Common myeloid progenitor, CD34-positive (primary cell): Measurements from ENCODE around the gene KCNMA1.

Experiments
- CTCF ChIA-PET: fragments of 350-600 bp; sonication (Branson Sonifier 250); formaldehyde crosslinking; loops from one replicate; lab custom pipeline; 2021; ENCODE audit warnings: antibody characterized with exemption; lab: Charles Lee
- POLR2A ChIA-PET: fragments of 350-600 bp; sonication (Branson Sonifier 250); formaldehyde crosslinking; loops from one replicate; lab custom pipeline; 2021; ENCODE audit warnings: antibody characterized with exemption; lab: Charles Lee
- DNase-seq, 3 donors: peaks; one replicate each; pipeline versions ENCODE4 v3.0.0 to v3.0.0-alpha.2; 2013
- H3K27ac ChIP-seq, 2 experiments: 1 replicate in 1 of 2; 2 replicates in 1 of 2; pipeline ENCODE4 v1.7.0; 2013; ENCODE audit warnings: inconsistent platforms in 2 of 2, low read length in 2 of 2, mild to moderate bottlenecking in 2 of 2, low read depth in 1 of 2, moderate library complexity in 1 of 2; ENCODE audit not compliant: severe bottlenecking in 2 of 2, insufficient read depth in 1 of 2, poor library complexity in 1 of 2
- H3K27me3 ChIP-seq, 5 experiments: replicated peaks in 2 of 5; 1 replicate in 3 of 5; 2 replicates in 2 of 5; pipeline versions ENCODE4 v1.6.1 to v1.7.0; 2013; ENCODE audit warnings: low read length in 4 of 5, mild to moderate bottlenecking in 2 of 5, moderate library complexity in 2 of 5, inconsistent platforms in 1 of 5; ENCODE audit not compliant: insufficient read depth in 5 of 5, control insufficient read depth in 4 of 5
- H3K36me3 ChIP-seq, 4 experiments: 1 replicate in 2 of 4; 2 replicates in 2 of 4; pipeline versions ENCODE4 v1.6.1 to v1.7.0; 2013; ENCODE audit warnings: low read length in 3 of 4, control low read depth in 1 of 4, mild to moderate bottlenecking in 1 of 4; ENCODE audit not compliant: control insufficient read depth in 4 of 4, insufficient read depth in 4 of 4
- H3K4me1 ChIP-seq, 4 experiments: 1 replicate in 3 of 4; 2 replicates in 1 of 4; pipeline versions ENCODE4 v1.6.1 to v1.7.1; 2013; ENCODE audit warnings: low read length in 3 of 4, mild to moderate bottlenecking in 3 of 4, control low read depth in 1 of 4, inconsistent platforms in 1 of 4, moderate library complexity in 1 of 4; ENCODE audit not compliant: control insufficient read depth in 4 of 4, insufficient read depth in 4 of 4; ENCODE audit errors: control extremely low read depth in 1 of 4
- H3K4me3 ChIP-seq, 7 experiments: 1 replicate in 4 of 7; 2 replicates in 3 of 7; pipeline versions ENCODE4 v1.5.1 to v1.7.0; 2013; ENCODE audit warnings: mild to moderate bottlenecking in 7 of 7, low read length in 6 of 7, moderate library complexity in 6 of 7, inconsistent platforms in 2 of 7, low read depth in 2 of 7, control low read depth in 1 of 7; ENCODE audit not compliant: insufficient read depth in 4 of 7, control insufficient read depth in 1 of 7; ENCODE audit errors: extremely low read depth in 1 of 7
- H3K9me3 ChIP-seq, 5 experiments: 1 replicate in 4 of 5; 2 replicates in 1 of 5; pipeline versions ENCODE4 v1.6.1 to v1.7.1; 2013; ENCODE audit warnings: low read length in 4 of 5, mild to moderate bottlenecking in 2 of 5, inconsistent platforms in 1 of 5, low read depth in 1 of 5, moderate library complexity in 1 of 5; ENCODE audit not compliant: control insufficient read depth in 4 of 5, insufficient read depth in 2 of 5; ENCODE audit errors: control extremely low read depth in 1 of 5
- WGBS: methylation state at CpG from one replicate; pipeline ENCODE4 v1.1.5; 2013; ENCODE audit not compliant: insufficient coverage; 5-methylcytosine and 5-hydroxymethylcytosine counted together

KCNMA1 gene

DNA sequence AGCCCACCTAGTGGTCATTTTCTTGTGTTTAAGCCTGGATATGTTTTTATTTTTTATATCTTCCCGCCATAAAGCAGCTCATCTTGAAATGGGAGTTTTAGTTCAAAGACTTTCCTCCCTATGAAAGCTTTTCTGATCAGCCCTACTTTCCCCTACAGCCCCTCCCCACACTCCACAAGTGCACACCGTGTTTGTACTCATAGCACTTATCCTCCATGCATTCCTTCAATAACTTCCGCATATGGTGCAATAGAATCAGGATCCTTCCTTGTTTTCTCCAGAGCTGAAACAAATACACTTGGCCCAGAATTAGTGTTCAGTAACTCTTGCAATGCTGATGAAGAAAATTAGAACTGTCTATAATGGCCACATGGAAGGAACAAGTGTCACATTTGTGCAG, 235.9 kb downstream of the KCNMA1 start:
- ChIA-PET POLR2A (no interaction called here), CTCF (interaction anchor here (1.3 to 4.0 kb wide), 2 partner anchors 9 to 11 kb away, joined by 3 to 23 read pairs; no protein-coding TSS in a partner anchor)
- peaks cover 0 to 27% (median 2%) of the 10 kb centered on the region in 5 experiments for H3K27me3 ChIP-seq
- no peak for DNase-seq
- H3K9me3 ChIP-seq: no peaks in the 10 kb centered on the region
- 79% methylated on average over 2 of the region's 3 CpGs for WGBS
- H3K36me3 ChIP-seq: no peaks in the 10 kb centered on the region
- no peak overlapping the region for H3K27ac ChIP-seq
- no peak overlapping the region for H3K4me3 ChIP-seq
- H3K4me1 ChIP-seq: peaks cover 0 to 2% (median 0%) of the 10 kb centered on the region in 4 experiments

DNA sequence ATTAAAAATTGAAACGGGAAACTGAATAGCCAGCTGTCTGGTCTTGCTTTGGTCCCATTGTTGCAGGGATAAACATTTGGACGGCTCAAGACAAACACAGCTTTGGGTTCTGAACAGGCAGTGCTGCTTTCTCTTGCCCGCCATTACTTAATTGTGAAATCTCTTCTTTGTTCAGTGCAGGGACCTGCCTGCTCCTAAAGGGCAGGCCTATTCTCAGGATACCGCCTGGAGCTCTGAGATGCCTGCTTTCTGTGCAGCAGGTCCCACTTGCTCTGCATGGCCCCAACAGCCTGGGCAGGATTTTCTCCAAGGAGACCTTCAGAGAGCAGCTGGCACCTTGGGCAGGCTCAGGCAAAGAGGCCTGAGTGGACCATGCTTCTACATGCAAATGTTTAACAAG, 237.6 kb downstream of the KCNMA1 start:
- Histone ChIP-seq H3K36me3 (no peaks in the 10 kb centered on the region), H3K27me3 (peaks cover 0 to 20% (median 2%) of the 10 kb centered on the region in 5 experiments), H3K4me3 (no peak overlapping the region), H3K27ac (no peak overlapping the region), H3K4me1 (no peaks in the 10 kb centered on the region), H3K9me3 (no peaks in the 10 kb centered on the region)
- DNase-seq: no peak
- ChIA-PET CTCF (interaction anchor here (4.0 kb wide), 1 partner anchor 9 kb away, joined by 23 read pairs; no protein-coding TSS in a partner anchor), POLR2A (no interaction called here)
- WGBS: 97% methylated on average over 4 of the region's 4 CpGs

DNA sequence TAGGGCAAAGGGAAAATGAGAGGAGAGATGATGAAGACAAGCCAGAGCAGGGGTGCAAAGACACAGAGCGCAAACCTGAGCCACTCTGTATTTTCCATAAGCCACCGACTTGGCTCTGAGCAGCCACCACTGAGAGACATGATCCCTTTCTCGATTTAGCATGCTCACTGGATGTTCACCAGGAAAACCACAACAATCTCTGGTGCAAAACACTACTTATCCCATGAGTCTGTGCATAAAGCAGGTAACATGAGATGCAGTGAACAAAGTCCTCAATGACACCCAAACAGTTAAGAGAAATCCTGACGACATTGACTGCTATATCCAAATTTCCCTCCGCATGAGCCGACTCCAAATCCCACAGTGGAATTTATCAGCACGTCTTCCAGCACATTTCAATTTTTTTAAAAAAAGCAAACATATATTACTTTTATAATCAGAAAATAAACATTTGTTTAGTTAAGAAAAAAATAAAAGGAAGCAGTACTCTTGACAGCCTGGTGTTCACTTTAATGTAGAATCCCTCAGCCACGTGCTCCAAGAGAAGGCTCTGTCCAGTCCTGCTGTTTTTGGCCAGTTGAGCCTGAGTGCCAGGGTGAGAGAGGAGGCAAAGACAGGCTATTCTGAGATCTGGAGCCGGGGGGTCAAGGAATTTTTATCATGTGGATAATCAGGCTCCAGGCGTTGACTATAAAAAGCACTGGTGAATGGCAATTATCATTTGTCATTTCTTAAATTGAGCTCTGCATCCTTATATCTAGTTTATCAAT, 238.4 kb downstream of the KCNMA1 start:
- Histone ChIP-seq H3K4me1 (no peaks in the 10 kb centered on the region), H3K4me3 (no peak overlapping the region), H3K9me3 (no peaks in the 10 kb centered on the region), H3K36me3 (no peaks in the 10 kb centered on the region), H3K27ac (no peak overlapping the region), H3K27me3 (peaks cover 0 to 20% (median 2%) of the 10 kb centered on the region in 5 experiments)
- ChIA-PET POLR2A (no interaction called here), CTCF (interaction anchor here (4.0 kb wide), 1 partner anchor 8 kb away, joined by 23 read pairs; no protein-coding TSS in a partner anchor)
- WGBS: 91% methylated on average over 6 of the region's 10 CpGs
- no peak for DNase-seq

DNA sequence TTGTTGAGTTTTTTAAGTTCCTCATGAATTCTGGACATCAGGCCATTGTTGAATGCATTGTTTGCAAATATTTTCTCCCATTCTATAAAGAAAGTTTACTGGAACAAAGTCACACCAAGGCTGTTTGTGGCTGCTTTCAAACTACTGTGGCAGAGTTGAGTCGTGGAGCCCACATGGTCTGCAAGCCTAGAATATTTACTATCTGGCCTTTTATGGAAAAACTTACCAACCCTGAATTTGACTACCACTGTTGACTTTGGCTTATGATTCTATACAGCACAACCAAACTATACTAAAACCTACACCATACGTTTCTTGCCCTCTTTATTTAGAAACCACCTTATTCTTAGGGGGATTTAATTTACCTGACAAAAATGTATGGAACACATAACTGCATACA, 239.1 kb downstream of the KCNMA1 start:
- H3K4me1 ChIP-seq: no peaks in the 10 kb centered on the region
- no peak overlapping the region for H3K27ac ChIP-seq
- no peaks in the 10 kb centered on the region for H3K36me3 ChIP-seq
- CTCF ChIA-PET: no interaction called here
- WGBS: 86% methylated on average over 1 of the region's 2 CpGs
- no peak overlapping the region for H3K4me3 ChIP-seq
- H3K27me3 ChIP-seq: peaks cover 0 to 20% (median 2%) of the 10 kb centered on the region in 5 experiments
- POLR2A ChIA-PET: no interaction called here
- no peak for DNase-seq
- H3K9me3 ChIP-seq: no peaks in the 10 kb centered on the region

DNA sequence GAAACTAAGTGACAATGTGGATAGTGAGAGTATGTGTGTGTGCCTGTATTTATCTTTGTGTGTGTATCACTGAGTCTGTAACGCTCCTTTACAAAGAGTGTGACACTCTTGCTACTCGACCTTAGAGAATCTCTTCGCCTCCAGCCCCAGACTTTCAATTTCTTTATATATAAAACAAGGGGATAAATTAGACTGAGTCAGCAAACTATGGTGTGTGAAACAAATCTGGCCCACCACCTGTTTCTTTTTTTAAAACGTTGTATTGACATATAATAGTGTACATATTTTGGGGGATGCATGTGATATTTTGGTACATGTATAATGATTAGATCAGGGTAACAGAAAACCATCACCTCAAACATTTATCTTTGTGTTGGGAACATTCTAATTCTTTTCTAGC, 240.5 kb downstream of the KCNMA1 start:
- no peak overlapping the region for H3K4me3 ChIP-seq
- H3K9me3 ChIP-seq: no peaks in the 10 kb centered on the region
- H3K4me1 ChIP-seq: no peaks in the 10 kb centered on the region
- WGBS: no CpG with 5 or more reads among the region's 4 CpGs
- H3K27me3 ChIP-seq: peaks cover 0 to 13% (median 2%) of the 10 kb centered on the region in 5 experiments
- H3K27ac ChIP-seq: no peak overlapping the region
- ChIA-PET CTCF (no interaction called here), POLR2A (no interaction called here)
- no peaks in the 10 kb centered on the region for H3K36me3 ChIP-seq
- DNase-seq: no peak

DNA sequence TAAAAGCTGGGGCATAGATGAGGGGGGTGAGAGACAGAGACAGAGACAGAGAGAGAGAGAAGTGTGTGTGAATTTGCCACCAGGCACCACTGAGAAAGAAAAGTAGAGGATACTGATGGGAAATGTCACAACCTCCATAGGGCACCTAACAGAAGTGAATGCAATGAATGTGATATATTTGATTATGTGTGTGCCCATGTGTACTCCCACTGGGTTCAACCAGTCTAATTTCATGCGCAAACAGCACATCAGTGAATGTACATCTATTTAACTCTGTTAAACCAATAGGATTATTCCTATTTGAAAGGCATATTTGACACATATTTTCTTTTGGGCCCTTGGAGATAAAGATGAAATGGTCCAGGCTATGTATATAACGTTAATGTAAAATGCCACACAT, 241.3 kb downstream of the KCNMA1 start:
- DNase-seq: no peak
- POLR2A ChIA-PET: no interaction called here
- CTCF ChIA-PET: no interaction called here

DNA sequence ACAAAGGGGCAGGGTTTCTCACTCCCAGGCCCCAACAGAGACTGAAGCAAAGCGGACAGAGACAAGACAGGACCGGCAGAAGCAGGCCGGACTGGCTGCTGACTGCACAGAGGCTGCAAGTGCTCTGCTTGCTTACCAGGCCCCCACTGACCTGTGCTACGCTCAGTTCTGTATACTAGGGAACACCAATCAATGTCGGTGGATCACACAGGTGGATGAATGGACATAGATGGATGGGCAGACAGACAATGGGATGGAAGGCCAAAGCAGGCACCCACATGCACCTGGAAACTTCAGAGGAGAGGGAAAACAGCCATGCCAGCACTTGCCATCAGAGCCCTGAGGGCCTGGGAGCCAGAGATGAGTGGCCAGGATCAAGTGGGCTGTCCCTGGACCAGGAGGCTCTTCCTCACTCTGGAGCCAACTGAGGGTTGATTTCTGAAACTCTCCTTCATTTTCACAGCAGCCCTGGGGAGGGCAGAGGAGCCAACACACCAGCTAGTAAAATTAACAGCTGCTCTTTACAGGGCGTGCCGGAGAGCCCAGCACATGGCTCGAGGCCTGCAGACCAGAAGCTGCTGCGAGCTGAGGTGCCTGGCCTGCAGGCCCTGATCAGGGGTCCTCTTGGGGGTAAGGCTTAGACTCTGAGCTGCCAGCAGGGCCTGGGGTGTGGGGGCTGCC, 243.6 kb downstream of the KCNMA1 start:
- WGBS: 98% methylated on average over 8 of the region's 9 CpGs
- ChIA-PET POLR2A (interaction anchor here (0.6 kb wide), 1 partner anchor 155 kb away, joined by 3 read pairs; no protein-coding TSS in a partner anchor), CTCF (interaction anchor here (1.1 to 1.2 kb wide), 2 partner anchors 10 to 26 kb away, joined by 3 to 6 read pairs; no protein-coding TSS in a partner anchor)
- no peaks in the 10 kb centered on the region for H3K9me3 ChIP-seq
- H3K4me3 ChIP-seq: no peak overlapping the region
- H3K27me3 ChIP-seq: peaks cover under 1 to 28% (median 14%) of the 10 kb centered on the region in 5 experiments
- no peaks in the 10 kb centered on the region for H3K36me3 ChIP-seq
- H3K4me1 ChIP-seq: no peaks in the 10 kb centered on the region
- no peak overlapping the region for H3K27ac ChIP-seq
- no peak for DNase-seq

More for the DNA sequence above, 241.3 kb downstream of the KCNMA1 start:
- Histone ChIP-seq H3K36me3 (no peaks in the 10 kb centered on the region), H3K4me1 (no peaks in the 10 kb centered on the region), H3K27me3 (peaks cover under 1 to 9% (median 6%) of the 10 kb centered on the region in 5 experiments), H3K9me3 (no peaks in the 10 kb centered on the region), H3K4me3 (no peak overlapping the region), H3K27ac (no peak overlapping the region)
- no CpG with 5 or more reads among the region's 2 CpGs for WGBS
